ENCODE measurements around the gene AKT2.

DNA sequence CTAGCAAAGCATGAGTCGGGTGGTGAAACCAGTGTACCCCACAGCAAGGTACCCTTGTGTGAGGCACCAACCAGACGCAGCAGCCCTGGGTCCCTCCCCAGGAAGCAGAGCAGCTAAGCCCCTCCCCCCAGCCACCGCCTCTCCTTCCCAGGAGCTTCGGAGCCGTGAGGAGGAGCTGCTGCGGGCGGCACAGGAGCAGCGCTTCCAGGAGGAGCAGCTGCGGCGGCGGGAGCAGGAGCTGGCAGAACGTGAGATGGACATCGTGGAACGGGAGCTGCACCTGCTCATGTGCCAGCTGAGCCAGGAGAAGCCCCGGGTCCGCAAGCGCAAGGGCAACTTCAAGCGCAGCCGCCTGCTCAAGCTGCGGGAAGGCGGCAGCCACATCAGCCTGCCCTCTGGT lies 79.4 kb downstream of the AKT2 start:
- TF ChIP-seq CTCF (IDR thresholded peaks at IDR 0.05) (no peak), POLR2AphosphoS5 (IDR thresholded peaks at IDR 0.05; ENCODE audit: insufficient read depth in 1 of 2, low read depth in 1 of 2) (no peak), POLR2A (IDR thresholded peaks at IDR 0.05) (no peak)

Data from vagina (tissue), 2 donors.